HCEC 1CT (cell line): ENCODE measurements around the gene SNUPN.

Experiments
- DNase-seq: peaks from one replicate; pipeline ENCODE4 v3.0.0-alpha.2; 2017

SNUPN gene

GRCh38 chr15:75625542-75626347 lies at the start of gene SNUPN:
Gene SNUPN (minus strand): TSS chr15:75625725. CDS start chr15:75621051, 4,674 bp downstream.
- peak; percentile 90 for DNase-seq

GRCh38 chr15:75674366-75674765 lies 48.8 kb upstream of the SNUPN start:
- no peak for DNase-seq

GRCh38 chr15:75673426-75674235 lies 48.1 kb upstream of the SNUPN start:
- peak; percentile 79 for DNase-seq

GRCh38 chr15:75672646-75673425 lies 47.3 kb upstream of the SNUPN start:
- DNase-seq = peak; percentile 84

GRCh38 chr15:75671730-75672602 lies 46.4 kb upstream of the SNUPN start:
- DNase-seq = no peak

- no peak for DNase-seq
These were observed 44.3 kb upstream of the SNUPN start for GRCh38 chr15:75669879-75670212.

- peak; percentile 41 for DNase-seq
These were observed 43.8 kb upstream of the SNUPN start for GRCh38 chr15:75669191-75669878.

GRCh38 chr15:75666823-75667501 lies 41.4 kb upstream of the SNUPN start:
- peak; percentile 99 for DNase-seq

- DNase-seq = no peak
These were observed 38.5 kb upstream of the SNUPN start for GRCh38 chr15:75663931-75664421.

- no peak for DNase-seq
These were observed 37.4 kb upstream of the SNUPN start for GRCh38 chr15:75662823-75663519.

- DNase-seq = no peak
These were observed 36.2 kb upstream of the SNUPN start for GRCh38 chr15:75661756-75662140.

GRCh38 chr15:75661100-75661755 lies 35.7 kb upstream of the SNUPN start:
- DNase-seq = peak; percentile 93

GRCh38 chr15:75659928-75660645 lies 34.6 kb upstream of the SNUPN start:
- no peak for DNase-seq

GRCh38 chr15:75659141-75659771 lies 33.7 kb upstream of the SNUPN start:
- DNase-seq = no peak

- no peak for DNase-seq
These were observed 31.3 kb upstream of the SNUPN start for GRCh38 chr15:75656813-75657212.

GRCh38 chr15:75656331-75656730 lies 30.8 kb upstream of the SNUPN start:
- no peak for DNase-seq

- no peak for DNase-seq
These were observed 30.4 kb upstream of the SNUPN start for GRCh38 chr15:75655931-75656330.

GRCh38 chr15:75654201-75654907 lies 28.8 kb upstream of the SNUPN start:
- no peak for DNase-seq
